GM12878 (cell line): ENCODE measurements around the gene RERE. TPM values are rescaled to one million over a fixed set of nuclear protein-coding genes. Genes with fewer than 3 reads are reported as not detected.

Experiments used
- ATAC-seq: fragments of 200-7000 bp; cut with Tn5 transposase; 3 replicates; pipeline ENCODE4 v1.9.1; 2020; ENCODE audit warnings: mild to moderate bottlenecking, moderate library complexity
- BruUV-seq: library from RNA; stranded (reverse); fragments of 400-500 nt; replicated peaks from 2 replicates; lab custom pipeline; 2021; lab: Mats Ljungman, UMichigan
- CTCF ChIA-PET: fragments of 300-600 bp; sonication (Branson Sonifier 250); formaldehyde crosslinking; extraction: SDS; loops from one replicate; lab custom pipeline; 2021; ENCODE audit warnings: inconsistent platforms; lab: Yijun Ruan, JAX
- POLR2A ChIA-PET: fragments of 350-600 bp; formaldehyde crosslinking; extraction: SDS; loops from one replicate; lab custom pipeline; 2021; ENCODE audit warnings: inconsistent platforms; lab: Charles Lee
- RAD21 ChIA-PET: fragments of 300-600 bp; sonication (Branson Sonifier 250); formaldehyde crosslinking; loops from one replicate; lab custom pipeline; 2023; ENCODE audit warnings: antibody characterized with exemption; ENCODE audit not compliant: unreplicated experiment; lab: Charles Lee
- SMC1A ChIA-PET: fragments of 300-600 bp; sonication (Branson Sonifier 250); formaldehyde crosslinking; loops from one replicate; lab custom pipeline; 2023; ENCODE audit not compliant: unreplicated experiment, uncharacterized antibody; lab: Charles Lee
- DNase-seq: peaks from one replicate; pipeline ENCODE4 v3.0.0-alpha.2; 2011; ENCODE audit warnings: low read depth, low spot score
- FAIRE-seq: peaks from 3 replicates; lab custom pipeline; 2011; peaks lifted over from hg19 to GRCh38; lab: Jason Lieb, UNC
- H2AFZ ChIP-seq: 2 replicates; pipeline ENCODE4 v1.6.0; 2011; ENCODE audit warnings: low read depth, low read length, control low read depth; ENCODE audit not compliant: control insufficient read depth
- H3K27ac ChIP-seq: 2 replicates; pipeline ENCODE4 v1.5.1; 2011; ENCODE audit warnings: control low read depth; ENCODE audit not compliant: control insufficient read depth, insufficient read depth
- H3K27me3 ChIP-seq, 2 experiments: replicated peaks in 1 of 2; 2 replicates each; pipeline versions ENCODE4 v1.6.0 to v1.6.1; 2011; ENCODE audit warnings: low read length in 1 of 2; ENCODE audit not compliant: control insufficient read depth in 2 of 2, insufficient read depth in 2 of 2
- H3K36me3 ChIP-seq, 2 experiments: 2 replicates each; pipeline ENCODE4 v1.5.1; 2011; ENCODE audit warnings: low read length in 1 of 2; ENCODE audit not compliant: control insufficient read depth in 2 of 2, insufficient read depth in 2 of 2
- H3K4me1 ChIP-seq: 2 replicates; pipeline ENCODE4 v1.6.1; 2011; ENCODE audit warnings: mild to moderate bottlenecking, low read length, moderate library complexity, mixed read lengths; ENCODE audit not compliant: control insufficient read depth, insufficient read depth
- H3K4me2 ChIP-seq: 2 replicates; pipeline ENCODE4 v1.6.0; 2011; ENCODE audit warnings: control low read depth; ENCODE audit not compliant: control insufficient read depth, insufficient read depth
- H3K4me3 ChIP-seq: fragments of 200-600 bp; sonication (generic); 2 replicates; pipeline ENCODE4 v1.5.1; 2016
- H3K79me2 ChIP-seq: 2 replicates; pipeline ENCODE4 v1.6.0; 2011; ENCODE audit warnings: low read length; ENCODE audit not compliant: control insufficient read depth, insufficient read depth
- H3K9ac ChIP-seq: 2 replicates; pipeline ENCODE4 v1.8.0; 2011; ENCODE audit warnings: low read length, control low read depth, mixed read lengths; ENCODE audit not compliant: control insufficient read depth, insufficient read depth
- H3K9me3 ChIP-seq: replicated peaks from 3 replicates; pipeline ENCODE4 v1.5.1; 2011; ENCODE audit warnings: mild to moderate bottlenecking, low read length; ENCODE audit not compliant: control insufficient read depth, insufficient read depth
- H4K20me1 ChIP-seq: 2 replicates; pipeline ENCODE4 v1.6.0; 2011; ENCODE audit not compliant: control insufficient read depth, insufficient read depth
- HDAC6 ChIP-seq: fragments of 200-600 bp; sonication (generic); IDR thresholded peaks from one replicate; pipeline ENCODE4 v1.8.0; 2017; ENCODE audit warnings: antibody characterized with exemption; ENCODE audit not compliant: unreplicated experiment
- NRF1 ChIP-seq: conservative IDR thresholded peaks from 2 replicates; pipeline ENCODE4 v1.6.1; 2011; ENCODE audit warnings: mild to moderate bottlenecking, low read depth, low read length, improper control_type of control experiment
- PKNOX1 ChIP-seq: fragments of 450-650 bp; IDR thresholded peaks from 2 replicates; pipeline ENCODE4 v1.6.1; 2016; ENCODE audit warnings: mild to moderate bottlenecking
- SIX5 ChIP-seq: IDR thresholded peaks from 2 replicates; pipeline ENCODE4 v1.6.1; 2011; ENCODE audit warnings: mild to moderate bottlenecking, low read depth, low read length, moderate library complexity; ENCODE audit not compliant: severe bottlenecking
- SREBF1 ChIP-seq: IDR thresholded peaks from 2 replicates; pipeline ENCODE4 v1.6.1; 2012; ENCODE audit warnings: mild to moderate bottlenecking, low read length
- USF1 ChIP-seq: IDR thresholded peaks from 2 replicates; pipeline ENCODE4 v1.6.1; 2011; ENCODE audit warnings: borderline replicate concordance, low read depth, mild to moderate bottlenecking, moderate library complexity, mixed read lengths, low read length; ENCODE audit not compliant: insufficient read depth; ENCODE audit errors: extremely low read length
- WGBS: methylation state at CpG from one replicate; pipeline ENCODE4 v1.1.6; 2016; ENCODE audit warnings: low lambda C conversion rate; ENCODE audit not compliant: insufficient replicate concordance, insufficient coverage; ENCODE audit errors: missing lambda C conversion rate; 5-methylcytosine and 5-hydroxymethylcytosine counted together
- in situ Hi-C: fragments of 300-500 bp; cut with MboI; formaldehyde crosslinking; loops from 9 replicates; pipeline ENCODE4 v1.14.3; 2018; ENCODE audit warnings: mixed read lengths
- intact Hi-C: fragments of 100-400 bp; cut with micrococcal nuclease; formaldehyde crosslinking; loops from one replicate; pipeline ENCODE4 v1.14.2; 2022; ENCODE audit not compliant: unreplicated experiment
- polyA plus RNA-seq, 11 experiments: library from polyadenylated mRNA; depleted of rRNA in 4 of 11; unstranded in 6 of 11; stranded (reverse) in 5 of 11; fragments of >200 nt; fragmentation: Nextera tagmentation in 4 of 11; fragmentation: Illumina TruSeq in 1 of 11; extraction: Ambion mirVana in 4 of 11; extraction: Trizol in 1 of 11; gene quantifications; 1 replicate in 1 of 11; 2 replicates in 10 of 11; pipeline versions ENCODE4 v1.2.1 to v1.2.3, GENCODE V29; 2011 to 2016; ENCODE audit warnings: inconsistent platforms in 2 of 11, missing spikeins in 2 of 11, low read depth in 1 of 11
- total RNA-seq, 4 experiments: library from RNA; depleted of rRNA in 3 of 4; stranded (reverse); fragments of >200 nt in 3 of 4; fragmentation: Illumina TruSeq in 1 of 4; extraction: Trizol in 1 of 4; gene quantifications; 2 replicates each; pipeline versions ENCODE4 v1.2.1 to v1.2.3, GENCODE V29; 2013 to 2021

RERE gene
- total and polyA plus RNA-seq, 10 of the 15 experiments (the other 5 are each of a cell fraction or from before 2014, with no cell fraction given) = 5.2 to 60.5 (median 20.2) TPM

- no peak overlapping the region for H3K27ac ChIP-seq
- no peak for ATAC-seq
- no peaks in the 10 kb centered on the region for H3K36me3 ChIP-seq
- in situ Hi-C loops (no loop called here), intact Hi-C loops (no loop called here)
- H3K4me3 ChIP-seq = no peak overlapping the region
- CTCF ChIA-PET = no interaction called here
- SMC1A ChIA-PET = no interaction called here
- 51% methylated on average over 10 of the region's 14 CpGs for whole genome bisulfite sequencing
- H3K4me1 ChIP-seq = no peaks in the 10 kb centered on the region
- no peak overlapping the region for H2AFZ ChIP-seq
- no peaks in the 10 kb centered on the region for H4K20me1 ChIP-seq
- no peak overlapping the region for H3K9ac ChIP-seq
- no peak overlapping the region for H3K4me2 ChIP-seq
- H3K79me2 ChIP-seq = no peaks in the 10 kb centered on the region
- BruUV-seq = no TSS peak
- no peaks in the 10 kb centered on the region for H3K9me3 ChIP-seq
- POLR2A ChIA-PET = no interaction called here
- TF ChIP-seq SREBF1 (no peak), HDAC6 (no peak), USF1 (no peak), PKNOX1 (no peak), NRF1 (no peak), SIX5 (no peak)
- TF ChIP-seq, all 136 proteins: peak for 0
- FAIRE-seq = no peak
- no peaks in the 10 kb centered on the region; a peak in 1 of 4 replicates for H3K27me3 ChIP-seq
- DNase-seq = no peak
- RAD21 ChIA-PET = no interaction called here
These were observed 487.6 kb downstream of the RERE start for GRCh38 chr1:8329858-8330257.
